GM12891 (cell line): ENCODE results near the gene CCDC3.
"Not testable (repeated sequence)": the region's sequence is repeated elsewhere in the genome, so short reads cannot be mapped to it uniquely, and the experiment has no call there.

ENCODE experiments used
- DNase-seq: peaks from one replicate; pipeline ENCODE4 v3.0.0; 2011; ENCODE audit warnings: low spot score; ENCODE audit not compliant: insufficient read length
- FAIRE-seq: peaks from 2 replicates; lab custom pipeline; 2011; peaks lifted over from hg19 to GRCh38; lab: Jason Lieb, UNC
- PAX5 ChIP-seq: IDR thresholded peaks from 2 replicates; pipeline ENCODE4 v1.6.1; 2011; ENCODE audit warnings: low read length, moderate library complexity, mild to moderate bottlenecking; ENCODE audit not compliant: insufficient read depth, severe bottlenecking
- POLR2A ChIP-seq: IDR thresholded peaks from 2 replicates; pipeline ENCODE4 v1.6.1; 2011; ENCODE audit warnings: low read depth, low read length, control low read depth
- POLR2AphosphoS5 ChIP-seq: IDR thresholded peaks from 2 replicates; pipeline ENCODE4 v1.6.1; 2011; ENCODE audit warnings: low read depth, low read length, control low read depth
- POU2F2 ChIP-seq: IDR thresholded peaks from 2 replicates; pipeline ENCODE4 v1.6.1; 2011; ENCODE audit warnings: low read depth, mild to moderate bottlenecking, control low read depth, low read length, moderate library complexity
- SPI1 ChIP-seq: IDR thresholded peaks from 2 replicates; pipeline ENCODE4 v1.6.1; 2011; ENCODE audit warnings: low read depth, low read length, control low read depth
- TAF1 ChIP-seq: IDR thresholded peaks from 2 replicates; pipeline ENCODE4 v1.6.1; 2011; ENCODE audit warnings: low read depth, low read length, control low read depth

CCDC3 gene

GRCh38 chr10:12875100-12875499, 126.4 kb downstream of the CCDC3 start:
- DNase-seq (no peak), FAIRE-seq (no peak)
- TF ChIP-seq SPI1 (no peak), TAF1 (no peak), POLR2A (no peak), POU2F2 (no peak), PAX5 (no peak)

GRCh38 chr10:12874501-12874900, 127.0 kb downstream of the CCDC3 start:
- FAIRE-seq (no peak), DNase-seq (no peak)
- TF ChIP-seq SPI1: no peak

GRCh38 chr10:12873172-12873571, 128.3 kb downstream of the CCDC3 start:
- DNase-seq (no peak), FAIRE-seq (no peak)
- no peak for TF ChIP-seq SPI1
- no peak for TF ChIP-seq POU2F2
- no peak for TF ChIP-seq PAX5
- TF ChIP-seq POLR2A: no peak
- no peak for TF ChIP-seq POLR2AphosphoS5
- no peak for TF ChIP-seq TAF1

GRCh38 chr10:12872577-12872976, 128.9 kb downstream of the CCDC3 start:
- TF ChIP-seq POLR2A (no peak), POLR2AphosphoS5 (no peak), TAF1 (no peak), PAX5 (no peak), SPI1 (no peak), POU2F2 (no peak)
- FAIRE-seq (no peak), DNase-seq (no peak)

GRCh38 chr10:12869427-12869826, 132.1 kb downstream of the CCDC3 start:
- FAIRE-seq (no peak), DNase-seq (no peak)
- TF ChIP-seq PAX5 (no peak), POU2F2 (no peak), SPI1 (no peak), TAF1 (no peak), POLR2AphosphoS5 (no peak), POLR2A (no peak)

- TF ChIP-seq SPI1 (no peak), PAX5 (no peak), POLR2AphosphoS5 (no peak), POLR2A (no peak), POU2F2 (no peak), TAF1 (no peak)
- FAIRE-seq (no peak), DNase-seq (no peak)
Observed at GRCh38 chr10:12868229-12868628, 133.3 kb downstream of the CCDC3 start.

- DNase-seq, FAIRE-seq: not testable (repeated sequence)
Observed at GRCh38 chr10:12865515-12865914, 136.0 kb downstream of the CCDC3 start.

- no peak for TF ChIP-seq POU2F2
- no peak for TF ChIP-seq TAF1
- no peak for TF ChIP-seq SPI1
- no peak for TF ChIP-seq POLR2A
- TF ChIP-seq POLR2AphosphoS5: no peak
- no peak for TF ChIP-seq PAX5
- FAIRE-seq (no peak), DNase-seq (no peak)
Observed at GRCh38 chr10:12862459-12862858, 139.1 kb downstream of the CCDC3 start.

GRCh38 chr10:12854988-12855387, 146.5 kb downstream of the CCDC3 start:
- TF ChIP-seq TAF1: no peak
- no peak for TF ChIP-seq POLR2A
- no peak for TF ChIP-seq POU2F2
- TF ChIP-seq PAX5: no peak
- TF ChIP-seq POLR2AphosphoS5: no peak
- no peak for TF ChIP-seq SPI1
- FAIRE-seq: no peak

GRCh38 chr10:12852687-12853086, 148.8 kb downstream of the CCDC3 start:
- FAIRE-seq: no peak
- DNase-seq: no peak
- TF ChIP-seq POLR2AphosphoS5: no peak
- TF ChIP-seq TAF1: no peak
- TF ChIP-seq POLR2A: no peak
- TF ChIP-seq POU2F2: no peak
- TF ChIP-seq SPI1: no peak
- no peak for TF ChIP-seq PAX5

More at GRCh38 chr10:12854988-12855387, 146.5 kb downstream of the CCDC3 start:
- DNase-seq: no peak

- FAIRE-seq: peak; percentile 87
- TF ChIP-seq POU2F2 (no peak), PAX5 (no peak), SPI1 (no peak), POLR2A (no peak), POLR2AphosphoS5 (no peak), TAF1 (no peak)
- DNase-seq: no peak
Observed at GRCh38 chr10:12849319-12850181, 152.0 kb downstream of the CCDC3 start.
